Measurements from ENCODE around the gene FBXL5. TPM values are rescaled to one million over a fixed set of nuclear protein-coding genes. Genes with fewer than 3 reads are reported as not detected.

FBXL5 gene
- total and polyA plus RNA-seq, 9 of the 15 experiments (the other 6 are each of a cell fraction or from before 2014, with no cell fraction given): 6.0 to 35.2 (median 22.1) TPM

DNA sequence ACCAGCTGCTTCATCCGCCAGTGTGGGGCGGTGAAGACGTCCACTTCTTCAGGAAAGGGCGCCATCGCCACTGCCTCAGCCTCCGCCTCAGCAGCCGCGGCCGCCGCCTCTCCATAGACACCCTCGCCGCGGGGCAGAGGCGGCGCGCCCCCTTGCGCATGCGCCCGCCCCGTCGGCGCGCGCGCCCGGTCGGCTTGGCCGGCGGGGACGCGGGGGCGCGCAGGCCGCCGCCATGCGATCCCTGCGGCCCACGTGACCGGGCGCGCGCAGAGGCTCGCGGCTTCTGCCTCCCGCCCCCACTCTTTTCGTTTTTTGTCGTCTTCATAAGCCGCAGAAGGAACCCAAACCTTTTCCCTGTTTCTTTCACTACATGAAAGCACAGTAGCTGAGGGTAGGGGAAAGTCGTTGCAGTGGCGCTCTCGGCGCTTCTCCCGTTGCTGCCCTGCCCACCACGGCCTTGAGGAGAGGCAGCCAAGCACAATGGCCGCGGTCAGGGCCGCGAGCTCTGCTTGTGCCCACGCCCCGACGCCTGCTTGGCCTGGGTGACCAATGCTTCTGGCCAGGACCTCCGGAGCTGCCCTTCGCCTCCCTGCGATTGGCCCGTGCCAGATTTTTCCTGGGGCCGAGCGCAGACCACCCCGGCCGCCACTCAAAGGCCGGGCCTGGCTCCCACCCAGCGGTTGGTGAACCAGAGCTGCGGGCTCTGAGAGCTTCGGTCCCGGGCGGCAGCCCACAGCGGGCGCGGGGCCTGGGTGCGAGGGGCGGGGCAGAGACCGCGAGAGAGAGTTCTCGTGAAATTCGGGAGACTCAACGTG lies at the start of gene FBXL5 (continued):
- TF ChIP-seq, protein P1, sequence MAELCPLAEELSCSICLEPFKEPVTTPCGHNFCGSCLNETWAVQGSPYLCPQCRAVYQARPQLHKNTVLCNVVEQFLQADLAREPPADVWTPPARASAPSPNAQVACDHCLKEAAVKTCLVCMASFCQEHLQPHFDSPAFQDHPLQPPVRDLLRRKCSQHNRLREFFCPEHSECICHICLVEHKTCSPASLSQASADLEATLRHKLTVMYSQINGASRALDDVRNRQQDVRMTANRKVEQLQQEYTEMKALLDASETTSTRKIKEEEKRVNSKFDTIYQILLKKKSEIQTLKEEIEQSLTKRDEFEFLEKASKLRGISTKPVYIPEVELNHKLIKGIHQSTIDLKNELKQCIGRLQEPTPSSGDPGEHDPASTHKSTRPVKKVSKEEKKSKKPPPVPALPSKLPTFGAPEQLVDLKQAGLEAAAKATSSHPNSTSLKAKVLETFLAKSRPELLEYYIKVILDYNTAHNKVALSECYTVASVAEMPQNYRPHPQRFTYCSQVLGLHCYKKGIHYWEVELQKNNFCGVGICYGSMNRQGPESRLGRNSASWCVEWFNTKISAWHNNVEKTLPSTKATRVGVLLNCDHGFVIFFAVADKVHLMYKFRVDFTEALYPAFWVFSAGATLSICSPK (IDR thresholded peaks at IDR 0.05; ENCODE audit: borderline replicate concordance): no peak
- TF ChIP-seq ZNF780A (CRISPR knock-in tag; IDR thresholded peaks at IDR 0.05) (no peak), LARP7 (IDR thresholded peaks at IDR 0.05) (no peak), E2F3 (CRISPR knock-in tag; IDR thresholded peaks at IDR 0.05) (peak; percentile 88), PHTF2 (CRISPR knock-in tag; IDR thresholded peaks at IDR 0.05) (peak; percentile 37; the same call in 1 of the 2 replicates), ZNF12 (CRISPR knock-in tag; IDR thresholded peaks at IDR 0.05) (no peak), CEBPB (tag; IDR thresholded peaks at IDR 0.05) (no peak), JUNB (CRISPR knock-in tag; conservative IDR thresholded peaks at IDR 0.05) (no peak; the same call in 1 of the 2 replicates), JUND (IDR thresholded peaks at IDR 0.05; ENCODE audit: borderline replicate concordance, low read depth, low read length) (no peak), JUND (tag; IDR thresholded peaks at IDR 0.05; ENCODE audit: borderline replicate concordance, low read depth, low read length) (no peak), HSF4 (CRISPR knock-in tag; IDR thresholded peaks at IDR 0.05; ENCODE audit: borderline replicate concordance) (no peak), NBN (IDR thresholded peaks at IDR 0.05; ENCODE audit: low read depth) (no peak), HCFC1 (IDR thresholded peaks at IDR 0.05; ENCODE audit: low read depth, low read length) (no peak; the same call in 1 of the 2 replicates), ETS2 (tag; IDR thresholded peaks at IDR 0.05; ENCODE audit: borderline replicate concordance, poor library complexity, severe bottlenecking) (no peak), ZNF699 (CRISPR knock-in tag; IDR thresholded peaks at IDR 0.05; ENCODE audit: insufficient replicate concordance) (no peak), ZNF717 (CRISPR knock-in tag; IDR thresholded peaks at IDR 0.05) (no peak), ESRRA (IDR thresholded peaks at IDR 0.05; ENCODE audit: borderline replicate concordance, low read depth) (no peak), TCF7 (IDR thresholded peaks at IDR 0.05; ENCODE audit: borderline replicate concordance) (no peak), PRMT5 (CRISPR knock-in tag; IDR thresholded peaks at IDR 0.05) (no peak), ZFP36 (IDR thresholded peaks at IDR 0.05; ENCODE audit: low read depth, low read length, partially characterized antibody) (peak; percentile 84), FOXA1 (IDR thresholded peaks at IDR 0.05; ENCODE audit: borderline replicate concordance) (no peak), BRD9 (IDR thresholded peaks at IDR 0.05; ENCODE audit: low read depth, partially characterized antibody) (no peak), ESRRB (CRISPR knock-in tag; IDR thresholded peaks at IDR 0.05; ENCODE audit: borderline replicate concordance) (no peak)
- TF ChIP-seq, protein P2, sequence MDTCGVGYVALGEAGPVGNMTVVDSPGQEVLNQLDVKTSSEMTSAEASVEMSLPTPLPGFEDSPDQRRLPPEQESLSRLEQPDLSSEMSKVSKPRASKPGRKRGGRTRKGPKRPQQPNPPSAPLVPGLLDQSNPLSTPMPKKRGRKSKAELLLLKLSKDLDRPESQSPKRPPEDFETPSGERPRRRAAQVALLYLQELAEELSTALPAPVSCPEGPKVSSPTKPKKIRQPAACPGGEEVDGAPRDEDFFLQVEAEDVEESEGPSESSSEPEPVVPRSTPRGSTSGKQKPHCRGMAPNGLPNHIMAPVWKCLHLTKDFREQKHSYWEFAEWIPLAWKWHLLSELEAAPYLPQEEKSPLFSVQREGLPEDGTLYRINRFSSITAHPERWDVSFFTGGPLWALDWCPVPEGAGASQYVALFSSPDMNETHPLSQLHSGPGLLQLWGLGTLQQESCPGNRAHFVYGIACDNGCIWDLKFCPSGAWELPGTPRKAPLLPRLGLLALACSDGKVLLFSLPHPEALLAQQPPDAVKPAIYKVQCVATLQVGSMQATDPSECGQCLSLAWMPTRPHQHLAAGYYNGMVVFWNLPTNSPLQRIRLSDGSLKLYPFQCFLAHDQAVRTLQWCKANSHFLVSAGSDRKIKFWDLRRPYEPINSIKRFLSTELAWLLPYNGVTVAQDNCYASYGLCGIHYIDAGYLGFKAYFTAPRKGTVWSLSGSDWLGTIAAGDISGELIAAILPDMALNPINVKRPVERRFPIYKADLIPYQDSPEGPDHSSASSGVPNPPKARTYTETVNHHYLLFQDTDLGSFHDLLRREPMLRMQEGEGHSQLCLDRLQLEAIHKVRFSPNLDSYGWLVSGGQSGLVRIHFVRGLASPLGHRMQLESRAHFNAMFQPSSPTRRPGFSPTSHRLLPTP (IDR thresholded peaks at IDR 0.05; ENCODE audit: borderline replicate concordance, extremely low read depth, insufficient read length): no peak
- TF ChIP-seq, protein P3, sequence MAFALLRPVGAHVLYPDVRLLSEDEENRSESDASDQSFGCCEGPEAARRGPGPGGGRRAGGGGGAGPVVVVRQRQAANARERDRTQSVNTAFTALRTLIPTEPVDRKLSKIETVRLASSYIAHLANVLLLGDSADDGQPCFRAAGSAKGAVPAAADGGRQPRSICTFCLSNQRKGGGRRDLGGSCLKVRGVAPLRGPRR (CRISPR knock-in tag; IDR thresholded peaks at IDR 0.05): no peak; the same call in 1 of the 2 replicates
